GM19397 (cell line): ENCODE measurements around the gene PIRT.
A peak's percentile ranks its signal among the peaks of the same experiment; 100 is the strongest.
"Not testable (repeated sequence)": the region's sequence is repeated elsewhere in the genome, so short reads cannot be mapped to it uniquely, and the experiment has no call there.

Experiments
- ATAC-seq: cut with Tn5 transposase; IDR thresholded peaks from one replicate; pipeline ENCODE4 v1.9.1; 2021; ENCODE audit warnings: mild to moderate bottlenecking, moderate library complexity; ENCODE audit not compliant: unreplicated experiment

PIRT gene

DNA sequence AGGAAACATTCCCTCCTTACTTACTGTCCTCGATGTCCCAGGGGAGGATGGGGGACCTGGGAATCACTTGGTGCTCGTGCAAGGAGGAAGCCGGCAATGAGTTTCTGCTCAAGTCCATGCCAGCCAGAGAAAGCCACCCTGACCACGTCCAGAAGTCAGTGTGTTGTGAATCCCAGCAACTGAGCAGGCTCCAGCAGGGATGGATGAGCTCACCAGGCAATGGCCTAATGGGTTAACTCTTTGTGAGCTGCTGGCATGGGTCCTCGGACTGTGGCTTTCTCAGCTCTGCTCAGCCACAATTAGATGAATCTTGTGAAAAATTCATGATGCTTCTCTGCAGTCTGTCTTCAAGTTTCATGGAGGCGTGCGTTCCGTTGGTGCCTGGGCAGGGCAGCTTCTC, at the start of gene PIRT:
Gene PIRT (minus strand): TSS at position 167 of the 400 bp plus-strand sequence. CDS start 12,442 bp downstream, outside the sequence.
- ATAC-seq: no peak

DNA sequence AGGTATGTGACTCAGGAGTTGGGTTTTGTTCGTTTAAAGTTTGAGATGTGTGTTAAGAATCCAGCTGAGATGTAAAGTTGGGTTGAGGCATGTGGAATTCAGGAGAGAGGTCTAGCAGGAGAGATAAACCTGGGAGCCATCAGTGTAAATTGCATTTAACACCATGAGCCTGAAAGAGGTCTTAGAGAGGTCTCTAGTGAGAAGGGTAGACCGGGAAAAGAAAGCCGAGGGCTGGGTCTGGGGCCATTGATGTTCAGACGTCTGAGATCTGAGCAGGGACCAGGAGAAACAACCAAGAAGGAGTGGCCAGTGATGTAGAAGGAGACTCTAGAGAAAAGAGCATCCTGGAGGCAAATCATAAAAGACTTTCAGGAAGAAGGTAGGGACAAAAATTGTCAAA, 44.1 kb upstream of the PIRT start:
- ATAC-seq: no peak

DNA sequence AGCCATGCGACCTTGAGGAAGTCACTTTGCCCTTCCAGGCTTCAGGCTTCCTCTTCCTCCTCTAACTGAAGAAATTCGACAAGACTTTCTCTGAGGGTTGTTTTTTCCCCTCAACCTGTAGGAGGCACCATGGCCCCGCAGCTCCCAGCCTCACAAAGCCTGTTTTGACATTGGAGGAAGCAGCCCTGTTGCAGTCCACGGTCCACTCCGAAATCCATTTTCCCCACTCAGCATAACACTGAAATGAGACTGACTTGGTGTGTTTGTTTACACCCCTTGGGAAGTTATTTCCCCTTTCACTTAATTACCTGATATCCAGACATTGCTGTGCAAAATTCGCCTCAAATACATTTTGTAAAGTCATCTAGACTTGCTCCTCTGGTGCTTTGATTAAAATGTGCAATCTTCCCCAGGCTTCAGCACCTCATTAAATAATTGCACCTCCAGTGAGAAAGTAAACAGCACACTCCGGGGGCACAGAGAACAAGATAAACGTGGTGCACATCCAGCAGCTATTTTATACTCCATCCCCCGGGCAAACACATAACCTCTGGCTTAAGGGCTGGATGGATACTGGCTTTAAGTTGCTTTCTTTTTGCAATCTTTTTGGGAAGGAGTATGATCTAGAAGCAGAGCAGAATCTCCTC, 41.4 kb upstream of the PIRT start:
- ATAC-seq: no peak

GRCh38 chr17:10875984-10876555, 38.2 kb upstream of the PIRT start:
- ATAC-seq: no peak

- ATAC-seq: no peak
Measured at GRCh38 chr17:10875430-10875851, 37.6 kb upstream of the PIRT start.

DNA sequence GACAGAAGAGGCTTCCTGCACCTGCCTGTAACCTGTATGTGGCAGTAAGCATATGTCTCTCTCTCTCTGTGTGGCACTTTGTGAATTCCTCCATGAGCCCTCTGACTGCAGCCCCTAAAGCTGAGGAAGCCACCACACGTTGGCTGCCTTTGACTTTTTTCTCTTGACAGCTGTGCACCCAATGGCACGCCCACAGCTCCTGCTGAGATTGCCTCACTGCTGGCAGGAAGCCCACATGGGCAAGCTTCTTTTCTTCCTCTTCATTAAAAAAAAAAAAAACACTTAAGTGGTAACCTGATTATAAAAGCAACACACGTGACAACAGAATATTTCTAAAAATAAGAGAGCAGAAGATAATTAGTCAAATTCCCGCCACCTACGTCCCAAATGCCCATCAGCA, 34.0 kb upstream of the PIRT start:
- no peak for ATAC-seq

DNA sequence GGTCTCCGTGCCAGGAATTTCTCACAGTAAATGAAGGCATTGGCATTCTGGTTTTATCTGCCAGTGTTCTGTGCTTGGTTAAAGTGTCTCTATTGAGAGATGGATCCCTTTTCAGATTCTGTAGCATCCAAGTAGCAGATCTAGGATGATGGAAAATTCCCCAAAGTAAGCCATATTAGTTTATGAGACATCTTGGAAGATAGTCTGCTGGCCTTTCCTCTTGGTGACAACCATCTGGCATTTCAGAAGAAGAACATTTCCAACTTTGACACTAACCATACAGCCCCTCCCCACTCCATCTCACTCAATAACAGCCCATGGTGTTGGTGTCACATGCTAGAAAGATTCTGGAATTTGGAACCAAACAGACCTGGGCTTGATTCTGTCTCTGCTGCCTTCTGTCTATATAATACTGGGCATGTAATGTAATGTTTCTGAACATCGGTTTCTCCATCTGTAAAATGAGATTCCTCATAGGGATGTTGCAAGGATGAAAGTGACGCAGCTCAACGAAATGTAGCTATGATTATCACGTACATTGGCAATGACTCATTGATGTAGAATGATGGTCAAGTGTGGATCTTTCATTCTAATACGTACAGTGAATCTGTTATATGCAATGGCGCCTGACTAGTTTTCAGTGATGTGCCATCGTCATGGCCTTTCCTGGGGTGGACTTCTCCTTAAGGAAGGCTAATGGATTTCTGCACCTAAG, 32.6 kb upstream of the PIRT start:
- no peak for ATAC-seq

GRCh38 chr17:10868744-10869143, 30.9 kb upstream of the PIRT start:
- ATAC-seq: not testable (repeated sequence)

- ATAC-seq: no peak
Measured at GRCh38 chr17:10859051-10859450, 21.2 kb upstream of the PIRT start.

GRCh38 chr17:10857976-10858375, 20.1 kb upstream of the PIRT start:
- ATAC-seq: no peak

DNA sequence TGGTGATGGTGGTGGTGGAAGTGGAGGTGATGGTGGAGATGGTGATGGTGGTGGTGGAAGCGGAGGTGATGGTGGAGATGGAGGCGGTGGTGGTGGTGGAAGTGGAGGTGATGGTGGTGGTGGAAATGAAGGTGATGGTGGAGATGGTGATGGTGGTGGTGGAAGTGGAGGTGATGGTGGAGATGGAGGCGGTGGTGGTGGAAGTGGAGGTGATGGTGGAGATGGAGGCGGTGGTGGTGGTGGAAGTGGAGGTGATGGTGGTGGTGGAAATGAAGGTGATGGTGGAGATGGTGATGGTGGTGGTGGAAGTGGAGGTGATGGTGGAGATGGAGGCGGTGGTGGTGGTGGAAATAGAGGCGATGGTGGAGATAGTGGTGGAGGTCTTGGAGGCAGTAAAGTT, 8.7 kb upstream of the PIRT start:
- not testable (repeated sequence) for ATAC-seq

- no peak for ATAC-seq
Measured at GRCh38 chr17:10845388-10845751, 7.5 kb upstream of the PIRT start.

DNA sequence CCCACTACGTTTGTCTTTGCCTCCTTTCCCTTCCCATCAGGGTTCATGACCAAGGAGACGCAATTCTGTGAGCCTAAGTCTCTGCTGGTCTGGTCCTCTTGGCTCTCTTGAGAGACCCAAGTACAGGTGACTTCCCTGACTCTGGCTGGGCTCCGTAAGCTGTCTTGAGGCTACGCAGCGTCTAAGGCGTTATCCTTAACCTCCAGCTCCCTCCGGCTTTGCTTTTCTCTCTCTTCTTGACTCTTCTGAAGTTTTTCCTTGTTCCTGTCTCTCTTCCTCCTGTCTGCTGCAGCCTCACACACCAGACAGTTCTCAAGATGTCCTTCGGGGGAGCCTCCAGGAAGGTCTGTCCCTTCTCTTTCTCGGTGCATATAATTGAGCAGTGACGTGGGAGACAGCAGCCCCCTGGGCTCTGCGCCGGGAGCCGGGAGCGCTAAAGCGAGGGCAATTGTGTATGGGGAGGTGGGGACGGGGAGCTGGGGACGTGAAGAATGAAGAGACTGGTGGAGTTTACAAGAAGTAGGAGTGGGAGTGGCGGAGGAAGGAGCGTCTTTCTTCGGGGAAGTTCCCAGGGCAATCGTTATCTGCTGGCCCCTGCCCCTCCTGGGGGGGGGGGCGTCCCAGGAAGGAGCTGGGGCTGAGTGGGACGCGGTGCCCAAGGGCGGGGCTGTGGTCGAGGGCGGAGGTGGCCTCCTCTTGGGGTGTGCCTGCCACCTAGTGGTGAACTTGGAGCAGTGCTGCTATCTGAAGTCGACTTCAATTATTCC, 6.9 kb upstream of the PIRT start:
- ATAC-seq: peak; percentile 92

- no peak for ATAC-seq
Measured at GRCh38 chr17:10843811-10844210, 5.9 kb upstream of the PIRT start.

DNA sequence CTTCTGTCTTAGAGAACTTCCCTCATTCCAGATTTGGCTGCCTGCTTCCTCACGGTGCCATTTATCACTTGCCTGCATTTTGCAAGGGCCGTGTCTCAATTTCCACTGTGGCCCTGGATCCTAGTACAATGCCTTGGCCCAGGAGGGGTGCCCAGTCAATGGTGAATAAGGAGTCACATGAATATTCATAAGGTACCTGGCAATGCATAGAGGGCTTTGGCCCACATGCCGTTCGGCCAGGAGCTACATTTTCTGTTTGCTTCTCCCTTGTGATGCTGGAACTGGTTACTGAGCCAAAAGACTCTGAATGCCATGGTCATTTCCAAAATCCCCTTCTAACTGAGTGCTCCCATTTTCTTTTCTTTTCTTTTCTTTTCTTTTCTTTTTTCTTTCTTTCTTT, 4.8 kb upstream of the PIRT start:
- no peak for ATAC-seq

- ATAC-seq: no peak
Measured at GRCh38 chr17:10838682-10839081, 795 bp upstream of the PIRT start.

GRCh38 chr17:10836966-10837590, 809 bp downstream of the PIRT start:
- no peak for ATAC-seq

DNA sequence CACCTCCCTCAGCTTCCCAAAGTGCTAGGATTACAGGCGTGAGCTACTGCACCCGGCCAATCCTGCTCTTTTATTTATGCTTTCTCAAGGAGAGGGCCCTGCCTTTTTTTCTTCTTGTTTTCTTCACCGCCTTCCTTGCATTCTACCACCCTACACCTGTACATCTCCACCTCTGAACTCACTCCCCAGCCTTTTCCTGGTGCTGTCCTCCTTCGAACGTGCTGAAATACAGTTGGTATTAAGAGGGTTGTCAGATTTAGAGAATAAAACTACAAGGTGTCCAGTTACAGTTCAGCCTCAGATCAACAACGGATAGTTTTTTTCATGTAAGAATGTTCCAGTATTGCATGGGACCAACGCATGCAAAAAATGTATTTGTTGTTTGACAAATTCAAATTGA, 1.7 kb downstream of the PIRT start:
- no peak for ATAC-seq

DNA sequence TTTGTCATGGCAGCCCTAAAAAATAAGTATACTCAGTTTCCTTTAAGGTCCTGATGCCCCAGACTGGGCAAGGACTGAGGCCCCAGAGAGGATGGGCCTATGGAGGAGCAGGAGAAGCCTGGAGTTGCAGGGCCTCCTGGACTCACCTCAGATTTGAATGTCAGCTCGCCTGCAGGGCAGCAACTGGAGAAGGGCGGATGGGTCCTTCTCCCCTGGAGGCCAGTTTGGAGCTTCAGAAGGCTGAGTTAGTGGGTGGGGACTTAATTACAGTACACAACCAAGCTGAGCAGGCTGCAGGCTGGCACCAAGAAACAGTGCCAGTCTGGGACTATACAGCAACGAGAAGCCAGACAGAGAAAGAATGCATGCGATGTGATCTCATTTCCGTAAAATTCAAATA, 6.2 kb downstream of the PIRT start:
- ATAC-seq: no peak

DNA sequence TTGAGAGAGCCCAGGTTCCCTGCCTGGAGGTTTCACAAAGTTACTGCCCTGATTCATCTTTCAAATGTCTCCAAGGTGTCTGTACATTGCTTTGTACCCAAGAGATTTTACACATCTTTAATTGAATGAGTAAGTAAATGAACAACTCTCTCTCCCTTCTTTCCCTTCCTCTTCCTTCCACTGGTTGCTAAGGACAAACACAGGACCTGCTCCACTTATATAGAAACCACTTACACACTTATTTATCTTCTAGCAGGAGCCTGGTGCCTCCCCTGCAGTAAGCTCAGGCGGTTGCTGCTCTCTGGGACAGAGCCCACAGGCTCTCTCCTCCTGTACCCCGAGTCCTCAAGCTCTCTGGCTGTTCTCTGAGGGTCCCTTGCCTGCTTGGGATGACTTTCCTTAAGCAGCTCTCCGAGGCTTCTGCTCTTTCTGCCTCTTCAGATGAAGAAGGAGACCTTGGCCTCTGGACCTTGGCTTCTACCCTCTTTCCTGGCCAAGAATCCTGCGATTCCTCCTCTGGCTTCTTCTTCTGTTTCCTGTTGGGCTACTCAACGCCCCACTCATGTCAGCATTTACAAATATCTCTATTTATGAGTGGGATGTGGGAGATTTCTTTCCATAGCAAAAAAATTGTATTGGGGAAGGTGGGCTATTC, 9.9 kb downstream of the PIRT start:
- ATAC-seq: no peak

GRCh38 chr17:10824874-10825273, 13.0 kb downstream of the PIRT start:
- no peak for ATAC-seq
